ENCODE measurements around the gene ADAMTSL1. TPM values are rescaled to one million over a fixed set of nuclear protein-coding genes. Genes with fewer than 3 reads are reported as not detected.

ADAMTSL1 gene
- total RNA-seq, 2 donors from 2014 or later, result 1.5 TPM; not detected in 1

GRCh38 chr9:18672706-18673105 is 198.8 kb downstream of the ADAMTSL1 start:
- no peaks in the 10 kb centered on the region for H3K36me3 Mint-ChIP-seq (ENCODE audit: low read depth)
- Histone ChIP-seq H3K27ac (ENCODE audit: low read depth, low read length) (no peak overlapping the region), H3K27me3 (ENCODE audit: control insufficient read depth, insufficient read depth, low read length, poor library complexity, severe bottlenecking) (no peaks in the 10 kb centered on the region), H3K9ac (ENCODE audit: extremely low read depth, low read length, poor library complexity, severe bottlenecking) (no peak overlapping the region), H3K36me3 (ENCODE audit: control insufficient read depth, insufficient read depth, low read length) (no peaks in the 10 kb centered on the region), H3K4me1 (ENCODE audit: control insufficient read depth, insufficient read depth, low read length) (no peaks in the 10 kb centered on the region), H3K4me3 (ENCODE audit: low read length) (no peak overlapping the region), H3K9me3 (ENCODE audit: control insufficient read depth, low read length) (no peaks in the 10 kb centered on the region)
- DNase-seq, result no peak
- TF ChIP-seq CTCF (conservative IDR thresholded peaks at IDR 0.05), result no peak
- no peaks in the 10 kb centered on the region for H3K27me3 Mint-ChIP-seq (ENCODE audit: insufficient read depth)
- H3K4me1 Mint-ChIP-seq, result peaks cover 7% of the 10 kb centered on the region
- no peaks in the 10 kb centered on the region for H3K9me3 Mint-ChIP-seq
- H3K27ac Mint-ChIP-seq, result no peak overlapping the region
- no peak overlapping the region for H3K4me3 Mint-ChIP-seq

DNA sequence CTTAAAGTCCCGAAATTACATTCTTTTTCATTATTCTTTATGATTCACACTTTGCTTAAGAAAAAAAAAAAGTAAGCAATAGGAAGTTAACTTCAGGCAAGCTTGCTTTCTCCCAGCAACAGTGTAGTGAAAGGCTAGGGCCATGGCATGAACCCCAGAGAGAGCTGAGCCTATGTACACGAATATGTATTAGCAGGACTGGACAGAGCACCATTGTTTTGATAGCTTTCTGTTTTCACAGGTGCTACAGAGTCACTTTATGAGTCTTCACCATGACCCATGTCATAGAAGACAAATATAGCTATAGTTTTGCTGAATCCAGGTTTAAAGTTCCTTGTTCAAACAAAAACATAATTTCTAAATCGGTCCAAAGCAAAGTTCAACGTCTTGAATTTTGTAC is 199.2 kb downstream of the ADAMTSL1 start:
- Histone ChIP-seq H3K9ac (ENCODE audit: extremely low read depth, low read length, poor library complexity, severe bottlenecking) (no peak overlapping the region), H3K4me1 (ENCODE audit: control insufficient read depth, insufficient read depth, low read length) (no peaks in the 10 kb centered on the region), H3K27ac (ENCODE audit: low read depth, low read length) (no peak overlapping the region), H3K27me3 (ENCODE audit: control insufficient read depth, insufficient read depth, low read length, poor library complexity, severe bottlenecking) (no peaks in the 10 kb centered on the region), H3K36me3 (ENCODE audit: control insufficient read depth, insufficient read depth, low read length) (no peaks in the 10 kb centered on the region), H3K9me3 (ENCODE audit: control insufficient read depth, low read length) (no peaks in the 10 kb centered on the region), H3K4me3 (ENCODE audit: low read length) (no peak overlapping the region)
- no peak overlapping the region for H3K4me3 Mint-ChIP-seq
- no peaks in the 10 kb centered on the region for H3K27me3 Mint-ChIP-seq (ENCODE audit: insufficient read depth)
- H3K27ac Mint-ChIP-seq, result no peak overlapping the region
- no peak for TF ChIP-seq CTCF (conservative IDR thresholded peaks at IDR 0.05)
- 85 to 90% methylated on average over 3 to 4 of the region's 4 CpGs for WGBS, 2 experiments (ENCODE audit: insufficient coverage in 1 of 2, insufficient read length in 1 of 2)
- DNase-seq, result no peak
- no peaks in the 10 kb centered on the region for H3K36me3 Mint-ChIP-seq (ENCODE audit: low read depth)
- H3K9me3 Mint-ChIP-seq, result no peaks in the 10 kb centered on the region
- peaks cover 7% of the 10 kb centered on the region for H3K4me1 Mint-ChIP-seq

GRCh38 chr9:18675332-18675731 is 201.4 kb downstream of the ADAMTSL1 start:
- Mint-ChIP-seq H3K36me3 (ENCODE audit: low read depth) (no peaks in the 10 kb centered on the region), H3K4me3 (no peak overlapping the region), H3K4me1 (no peaks in the 10 kb centered on the region), H3K9me3 (no peaks in the 10 kb centered on the region), H3K27me3 (ENCODE audit: insufficient read depth) (peaks cover 1% of the 10 kb centered on the region), H3K27ac (no peak overlapping the region)
- no peak overlapping the region for H3K4me3 ChIP-seq (ENCODE audit: low read length)
- WGBS, 2 experiments (ENCODE audit: insufficient coverage in 1 of 2, insufficient read length in 1 of 2), result 88% methylated on average over 1 of the region's 1 CpG; no CpG with 5 or more reads in 1 of the 2 experiments
- H3K27me3 ChIP-seq (ENCODE audit: control insufficient read depth, insufficient read depth, low read length, poor library complexity, severe bottlenecking), result no peaks in the 10 kb centered on the region
- H3K36me3 ChIP-seq (ENCODE audit: control insufficient read depth, insufficient read depth, low read length), result no peaks in the 10 kb centered on the region
- no peak for DNase-seq
- TF ChIP-seq CTCF (conservative IDR thresholded peaks at IDR 0.05), result no peak
- no peaks in the 10 kb centered on the region for H3K9me3 ChIP-seq (ENCODE audit: control insufficient read depth, low read length)
- H3K27ac ChIP-seq (ENCODE audit: low read depth, low read length), result no peak overlapping the region
- no peak overlapping the region for H3K9ac ChIP-seq (ENCODE audit: extremely low read depth, low read length, poor library complexity, severe bottlenecking)
- no peaks in the 10 kb centered on the region for H3K4me1 ChIP-seq (ENCODE audit: control insufficient read depth, insufficient read depth, low read length)

All from endodermal cell (in vitro differentiated cells).